ENCODE measurements around the gene TSPOAP1.

Gene TSPOAP1

DNA sequence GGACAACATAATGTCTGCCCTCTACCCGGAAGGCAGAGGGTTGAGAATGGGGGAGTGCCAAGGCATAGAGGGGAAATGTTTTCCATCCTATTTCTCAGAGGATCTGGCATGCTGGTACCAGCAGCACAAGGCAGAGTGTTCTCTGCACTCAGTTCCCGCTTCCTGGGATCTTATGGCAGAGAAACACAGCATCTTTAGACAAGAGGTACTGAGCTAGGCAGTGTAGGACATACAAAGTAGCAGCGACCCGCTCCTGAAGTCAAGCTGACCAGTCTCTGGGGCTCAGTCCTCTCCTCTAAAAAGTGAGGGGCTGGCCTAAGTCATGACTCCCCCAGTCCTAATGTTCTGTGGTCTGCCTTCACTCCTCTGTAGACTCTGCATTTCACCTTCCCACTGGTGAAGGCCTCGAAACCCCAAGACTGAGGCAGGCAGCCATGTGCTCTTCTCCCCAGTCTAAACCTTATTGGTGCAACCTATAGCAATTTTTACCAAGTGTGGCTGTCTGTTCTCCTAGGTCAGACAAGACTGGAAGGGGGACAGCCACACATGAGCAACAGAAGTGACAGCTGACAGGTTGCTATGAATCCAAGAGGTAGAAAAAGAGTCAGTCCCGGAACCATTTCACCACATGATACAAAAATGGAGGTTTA is 11.3 kb upstream of the TSPOAP1 start:
- no peak for DNase-seq

DNA sequence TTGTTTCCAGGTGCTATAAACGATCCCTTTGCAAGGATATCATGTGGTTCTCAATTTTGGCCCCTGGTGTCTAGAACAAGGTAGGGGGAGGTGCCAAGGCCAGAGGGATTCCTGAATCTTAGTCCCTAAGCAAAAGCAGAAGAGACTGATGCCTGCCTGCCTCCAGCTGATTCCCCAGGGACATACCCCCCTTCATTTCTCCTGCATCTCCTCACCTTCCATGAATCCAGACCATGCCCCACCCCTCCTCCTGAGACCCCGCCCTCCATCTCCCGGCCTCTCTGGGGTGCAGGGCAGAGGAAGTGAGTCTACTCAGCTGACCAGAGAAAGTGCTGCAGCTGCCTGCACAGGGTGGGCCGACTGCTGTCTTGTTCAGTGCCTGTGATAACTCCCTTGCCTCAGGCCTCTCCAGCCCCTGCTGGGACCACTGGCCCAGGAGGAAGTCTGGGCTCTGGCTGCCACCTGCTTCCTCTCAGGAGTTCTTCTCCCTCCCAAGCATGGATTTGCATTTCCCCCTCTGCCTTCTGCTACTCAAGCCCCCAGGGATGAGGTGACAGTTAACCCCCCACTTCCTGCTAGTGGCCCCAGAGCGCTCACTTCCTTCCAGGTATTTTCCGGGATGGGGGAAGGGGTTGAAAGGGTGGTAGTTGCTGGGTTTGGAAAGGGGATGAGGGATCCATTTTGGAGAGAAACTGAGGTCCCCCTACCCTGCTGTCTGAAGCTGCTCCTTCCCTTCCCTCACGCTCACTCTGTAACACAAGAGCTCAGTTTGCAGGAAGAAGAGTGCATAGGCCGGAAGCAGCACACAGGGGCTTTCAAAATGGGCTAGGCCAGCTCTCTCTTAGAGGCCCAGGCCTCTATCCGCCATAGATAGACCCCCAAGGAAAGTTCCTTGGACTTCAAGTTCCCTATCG is 10.5 kb upstream of the TSPOAP1 start:
- no peak for DNase-seq

- no peak for DNase-seq
Observed at GRCh38 chr17:58338454-58338840, 9.9 kb upstream of the TSPOAP1 start.

GRCh38 chr17:58337600-58338453 is 9.2 kb upstream of the TSPOAP1 start:
- DNase-seq, result no peak

GRCh38 chr17:58337210-58337599 is 8.6 kb upstream of the TSPOAP1 start:
- DNase-seq, result no peak

DNA sequence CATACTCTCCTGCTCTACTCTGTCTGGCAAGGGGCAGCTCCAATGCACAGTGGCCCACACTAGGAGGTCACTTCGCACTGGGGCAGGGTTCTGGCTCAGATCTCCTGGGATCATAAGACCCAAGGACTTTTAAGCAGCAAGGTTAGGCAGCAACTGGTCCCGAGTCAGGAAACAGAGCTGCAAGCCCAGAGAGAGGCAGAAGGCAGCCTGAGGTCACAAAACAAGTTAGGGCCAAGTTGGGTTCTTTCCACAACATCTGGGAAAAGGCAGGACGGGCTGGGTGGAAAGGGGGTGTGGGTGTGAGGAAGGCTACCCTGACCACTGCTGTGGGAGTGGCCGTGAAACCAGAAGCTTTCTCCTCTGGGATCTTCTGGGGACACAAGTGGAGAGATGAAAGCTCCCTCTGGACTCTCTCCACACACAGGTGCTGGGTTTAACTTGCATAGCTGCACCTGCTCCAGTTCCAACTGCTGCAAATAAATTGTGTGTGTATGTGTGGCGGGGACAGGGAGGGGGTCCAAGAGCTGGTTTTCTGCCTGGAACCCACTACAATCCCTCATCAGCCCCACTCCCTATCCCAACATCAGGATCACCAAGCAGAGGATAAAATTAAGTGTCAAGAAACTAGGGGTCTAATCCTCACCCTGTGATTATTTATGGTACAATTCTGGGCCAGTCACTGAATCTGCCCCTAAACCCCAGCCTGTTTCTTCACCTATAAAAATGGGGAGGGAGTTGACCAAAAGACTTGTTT is 8.0 kb upstream of the TSPOAP1 start:
- no peak for DNase-seq

- DNase-seq, result peak; percentile 11
Observed at GRCh38 chr17:58335779-58336455, 7.3 kb upstream of the TSPOAP1 start.

DNA sequence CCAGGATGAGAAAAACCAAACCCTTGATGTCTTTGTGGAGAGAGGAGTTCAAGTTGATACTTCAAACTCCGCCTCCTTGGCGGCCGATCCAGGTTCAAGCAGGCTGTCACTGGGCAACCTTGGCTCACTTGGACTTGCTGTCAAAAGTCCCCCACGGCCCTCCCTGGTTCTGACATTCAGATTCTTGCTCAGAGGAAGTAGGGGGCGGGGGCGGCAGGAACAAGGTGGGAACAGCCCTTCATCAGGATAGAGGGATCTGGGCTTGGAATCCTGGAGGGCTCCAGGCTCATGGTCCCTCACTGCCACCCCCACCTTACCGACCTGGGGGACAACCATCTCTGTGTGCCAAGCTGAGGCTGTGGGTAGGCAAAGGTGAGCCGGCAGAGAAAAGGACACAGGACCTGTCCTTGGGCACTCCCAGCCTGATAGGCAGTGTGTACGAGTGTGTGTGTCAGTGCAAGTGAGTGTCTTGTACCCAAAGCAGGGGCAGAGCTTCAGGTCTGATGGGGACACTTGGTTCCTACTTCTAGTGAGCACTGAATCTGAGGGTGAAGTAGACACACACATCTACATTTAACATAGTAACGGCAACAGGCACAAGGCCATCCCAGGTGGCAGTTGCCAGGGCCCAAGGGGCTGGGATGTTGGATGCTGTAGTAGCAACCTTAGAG is 6.6 kb upstream of the TSPOAP1 start:
- DNase-seq, result no peak

DNA sequence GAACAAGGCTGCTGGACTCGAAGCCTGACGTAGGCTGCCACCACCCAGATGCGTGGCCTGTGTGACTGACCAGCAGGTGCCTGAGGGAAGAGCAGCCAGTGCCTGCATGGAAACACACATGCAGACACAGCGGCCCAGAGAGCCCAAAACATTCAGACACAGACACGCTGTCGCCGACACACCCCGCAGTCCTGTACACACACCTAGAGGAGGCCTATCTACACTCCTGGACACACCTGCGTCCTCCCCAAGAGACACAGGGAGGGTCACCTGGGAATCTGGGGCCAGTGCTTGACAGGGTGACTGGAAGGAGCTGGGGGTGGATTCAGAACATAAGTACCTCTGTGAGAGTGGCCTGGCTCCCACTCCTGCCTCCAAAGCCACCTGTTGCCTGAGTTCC is 6.1 kb upstream of the TSPOAP1 start:
- no peak for DNase-seq

DNA sequence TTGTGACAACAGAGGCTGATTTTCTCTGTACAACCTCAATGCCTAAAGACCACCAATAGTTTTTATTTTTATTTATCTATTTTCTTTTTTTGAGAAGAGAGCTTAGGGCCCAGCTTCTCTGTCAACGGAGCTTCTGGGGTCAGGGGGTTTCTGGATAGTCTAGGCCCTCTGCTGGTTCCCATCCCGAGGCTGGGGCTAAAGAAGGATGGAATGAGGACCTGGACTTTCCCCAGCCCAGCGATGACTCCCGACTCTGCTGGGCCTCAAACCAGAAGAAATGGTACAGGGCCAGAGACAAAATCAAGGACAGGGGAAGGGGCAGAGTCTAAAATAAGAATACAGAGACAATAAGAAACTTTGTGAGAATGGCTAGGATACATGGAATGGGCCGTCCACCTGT is 5.7 kb upstream of the TSPOAP1 start:
- DNase-seq, result no peak

GRCh38 chr17:58333736-58334207 is 5.2 kb upstream of the TSPOAP1 start:
- DNase-seq, result no peak

- DNase-seq, result no peak
Observed at GRCh38 chr17:58332778-58333735, 4.5 kb upstream of the TSPOAP1 start.

GRCh38 chr17:58331815-58332777 is 3.5 kb upstream of the TSPOAP1 start:
- DNase-seq, result no peak

DNA sequence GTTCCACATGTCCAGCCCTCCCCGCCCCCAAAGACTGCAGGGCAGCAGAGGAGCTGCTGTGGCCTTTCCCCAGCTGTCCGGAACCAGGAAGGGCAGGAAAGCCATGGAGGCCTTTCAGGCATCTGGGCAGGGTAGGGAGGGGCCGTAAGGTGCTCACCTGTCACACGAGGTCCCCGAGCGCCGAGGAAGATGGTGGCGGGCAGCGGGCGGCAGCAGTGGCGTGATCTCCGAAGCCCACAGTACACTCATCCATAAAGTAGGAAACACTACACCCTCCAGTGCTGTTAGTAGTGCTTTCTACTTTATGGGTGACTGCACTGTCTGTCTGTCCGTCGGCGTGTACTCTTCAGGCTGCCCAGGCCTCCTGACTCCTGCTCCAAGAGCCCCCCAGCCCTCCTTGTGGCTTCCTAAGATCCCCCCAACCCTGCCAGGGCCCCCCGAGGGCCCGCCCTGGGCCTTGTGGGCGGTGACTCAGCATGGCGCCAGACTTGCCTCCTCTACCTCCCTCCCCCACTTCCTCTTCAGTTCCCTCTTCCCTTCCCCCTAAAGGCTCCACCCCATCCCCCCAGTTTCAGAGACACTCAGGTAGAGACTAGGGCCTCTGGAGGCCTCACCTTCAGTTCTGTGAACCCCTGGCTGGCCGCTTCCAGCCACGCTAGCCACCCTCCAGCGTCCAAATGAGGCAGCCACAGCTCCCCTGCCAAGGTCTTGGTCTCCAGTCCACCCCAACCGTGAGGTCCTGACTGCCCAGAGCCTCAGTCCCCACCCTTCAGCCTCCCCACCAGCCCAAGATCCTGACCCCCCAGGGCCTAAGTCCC is 2.6 kb upstream of the TSPOAP1 start:
- DNase-seq, result no peak

DNA sequence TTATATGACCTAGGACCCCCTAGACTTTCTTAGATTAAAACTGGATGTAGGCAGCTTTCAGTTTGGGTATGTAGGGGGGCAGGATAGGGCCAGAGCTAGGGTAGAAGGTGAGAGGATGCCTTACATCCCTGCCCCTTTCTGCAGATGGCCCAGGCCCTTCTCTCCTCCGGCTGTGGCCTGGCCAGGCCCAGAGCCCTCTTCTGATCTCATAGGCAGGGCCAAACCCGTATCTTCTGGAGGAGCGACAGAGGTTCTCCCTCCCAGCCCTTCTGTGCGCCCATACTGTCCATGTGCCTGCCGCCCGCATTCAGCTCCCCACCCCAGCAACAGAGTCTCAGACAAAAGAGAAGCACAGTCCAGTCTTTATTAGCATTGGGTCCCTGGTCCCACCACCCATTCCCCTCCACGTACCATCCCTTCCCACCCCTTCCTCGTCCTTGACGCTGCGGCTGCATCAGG is 2.0 kb upstream of the TSPOAP1 start:
- DNase-seq, result no peak

DNA sequence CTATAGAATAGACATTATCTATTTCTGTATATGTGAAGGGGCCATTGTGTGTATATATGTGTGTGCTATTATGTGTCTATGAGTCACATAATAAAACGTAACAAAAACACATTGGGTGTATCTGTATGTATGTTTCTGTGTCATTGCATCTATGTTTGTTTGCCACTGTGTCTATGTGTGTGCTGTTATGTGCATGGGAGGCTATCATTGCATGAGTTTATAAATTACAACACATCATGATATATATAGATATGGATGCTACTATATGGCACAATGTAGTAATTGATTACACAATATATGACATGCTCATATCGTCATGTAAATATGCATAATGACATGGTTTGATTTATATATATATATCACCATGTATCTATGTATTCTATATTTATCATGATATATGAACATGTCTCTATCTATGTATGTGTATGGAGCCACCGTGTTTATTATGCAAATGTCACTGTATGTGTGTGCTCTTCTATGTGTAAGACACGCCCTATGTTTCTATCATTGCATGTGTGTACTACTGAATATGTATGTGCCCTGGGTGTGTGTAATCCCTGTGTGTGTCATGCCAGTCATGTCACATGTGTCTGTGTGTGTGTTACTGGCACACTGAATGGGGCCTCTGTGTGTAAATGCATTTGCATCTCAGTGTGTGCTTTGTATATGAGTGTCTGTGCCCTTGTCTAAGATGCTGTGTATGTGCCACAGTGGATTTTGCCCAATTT is 1.4 kb upstream of the TSPOAP1 start:
- no peak for DNase-seq

All from DMS53 (cell line).